Measurements from ENCODE around the gene GJC2.

The GJC2 gene

DNA sequence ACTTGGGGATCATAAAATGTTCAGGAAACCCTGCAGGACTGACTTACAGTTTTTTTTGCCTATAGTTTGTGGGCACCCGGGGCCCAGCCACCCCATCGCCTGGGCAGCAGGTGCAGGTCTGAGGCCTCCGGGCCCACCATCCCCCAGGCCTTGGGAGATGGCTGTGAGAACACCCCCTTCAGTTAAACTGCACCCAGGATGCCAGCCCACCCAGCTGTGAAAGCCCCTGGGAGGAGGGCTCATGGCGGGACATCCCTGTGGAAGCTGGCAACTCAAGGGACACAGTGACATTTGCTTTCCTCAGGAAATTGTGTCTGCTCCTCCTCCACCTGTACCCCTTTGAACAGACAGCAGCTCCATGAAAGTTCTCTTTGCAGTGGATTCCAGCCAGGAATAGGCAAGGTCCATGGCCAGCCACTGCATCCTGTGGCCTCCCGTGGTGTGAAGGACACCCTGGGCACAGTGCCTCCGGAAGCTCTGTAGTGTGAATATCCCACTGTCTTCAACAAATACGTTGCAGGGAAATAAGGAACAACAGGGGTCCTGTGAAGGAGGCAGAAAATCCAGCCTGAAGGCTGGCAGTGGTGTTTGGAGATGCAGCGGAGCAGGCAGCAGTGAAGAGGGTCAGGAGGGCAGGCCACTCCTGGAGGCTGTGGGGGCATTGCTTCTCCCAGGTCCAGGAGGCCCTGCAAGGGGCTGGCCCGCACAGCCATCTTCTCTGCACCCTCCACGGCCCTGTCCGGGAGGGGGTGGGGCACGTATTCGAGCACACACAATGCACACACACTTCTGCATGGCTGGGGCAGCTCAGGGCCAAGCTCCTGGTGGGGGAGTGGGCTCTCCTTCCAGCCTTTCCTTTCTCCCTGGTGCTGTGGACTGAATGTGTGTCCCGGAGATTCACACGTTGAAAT, 56.1 kb downstream of the GJC2 start:
- FAIRE-seq, result no peak

DNA sequence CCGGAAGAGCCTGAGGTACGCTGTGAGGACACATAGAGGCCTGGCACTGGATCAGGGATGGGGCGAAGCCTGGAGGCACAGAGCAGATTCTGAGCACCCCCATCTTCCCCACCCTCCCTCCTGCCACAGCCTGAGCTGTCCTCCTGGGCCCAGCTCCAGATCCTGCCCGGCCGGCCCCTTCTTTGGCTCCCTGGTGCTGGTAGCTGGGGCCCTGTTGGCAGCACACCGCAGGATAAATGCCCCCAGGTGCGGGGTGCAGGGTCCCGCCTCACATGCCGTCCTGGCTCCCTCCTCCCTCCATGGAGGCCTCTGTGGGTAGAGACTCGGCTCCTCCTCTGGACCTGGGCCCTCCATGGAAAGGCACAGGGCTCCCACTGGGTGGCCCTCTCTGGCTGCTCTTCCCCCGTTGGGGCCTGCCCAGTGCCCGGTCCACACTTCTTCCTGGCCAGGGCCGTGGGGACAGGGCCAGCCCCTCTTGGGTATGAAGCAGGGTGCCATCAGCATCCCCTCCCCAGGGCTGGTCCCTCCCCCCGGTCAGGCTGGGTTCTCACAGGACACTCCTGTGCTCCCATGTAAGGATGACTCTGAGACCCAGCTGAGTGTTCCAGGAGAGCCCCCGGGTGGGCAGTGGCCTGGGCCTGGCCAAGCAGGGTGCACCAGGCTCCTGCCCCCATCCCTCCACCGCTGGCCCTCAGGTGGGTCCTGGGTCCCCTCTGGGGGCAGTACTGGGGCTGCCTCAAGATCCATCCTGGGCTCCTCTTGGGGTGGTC, 57.0 kb downstream of the GJC2 start:
- FAIRE-seq, result no peak
- no peak for DNase-seq (ENCODE audit: insufficient read length, low spot score)
- TF ChIP-seq, protein P1, sequence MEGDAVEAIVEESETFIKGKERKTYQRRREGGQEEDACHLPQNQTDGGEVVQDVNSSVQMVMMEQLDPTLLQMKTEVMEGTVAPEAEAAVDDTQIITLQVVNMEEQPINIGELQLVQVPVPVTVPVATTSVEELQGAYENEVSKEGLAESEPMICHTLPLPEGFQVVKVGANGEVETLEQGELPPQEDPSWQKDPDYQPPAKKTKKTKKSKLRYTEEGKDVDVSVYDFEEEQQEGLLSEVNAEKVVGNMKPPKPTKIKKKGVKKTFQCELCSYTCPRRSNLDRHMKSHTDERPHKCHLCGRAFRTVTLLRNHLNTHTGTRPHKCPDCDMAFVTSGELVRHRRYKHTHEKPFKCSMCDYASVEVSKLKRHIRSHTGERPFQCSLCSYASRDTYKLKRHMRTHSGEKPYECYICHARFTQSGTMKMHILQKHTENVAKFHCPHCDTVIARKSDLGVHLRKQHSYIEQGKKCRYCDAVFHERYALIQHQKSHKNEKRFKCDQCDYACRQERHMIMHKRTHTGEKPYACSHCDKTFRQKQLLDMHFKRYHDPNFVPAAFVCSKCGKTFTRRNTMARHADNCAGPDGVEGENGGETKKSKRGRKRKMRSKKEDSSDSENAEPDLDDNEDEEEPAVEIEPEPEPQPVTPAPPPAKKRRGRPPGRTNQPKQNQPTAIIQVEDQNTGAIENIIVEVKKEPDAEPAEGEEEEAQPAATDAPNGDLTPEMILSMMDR (IDR thresholded peaks at IDR 0.05; ENCODE audit: insufficient read depth, missing control alignments), result no peak

More for the DNA sequence above, 56.1 kb downstream of the GJC2 start:
- TF ChIP-seq, protein P1 (IDR thresholded peaks at IDR 0.05; ENCODE audit: insufficient read depth, missing control alignments), result no peak
- DNase-seq (ENCODE audit: insufficient read length, low spot score), result no peak

DNA sequence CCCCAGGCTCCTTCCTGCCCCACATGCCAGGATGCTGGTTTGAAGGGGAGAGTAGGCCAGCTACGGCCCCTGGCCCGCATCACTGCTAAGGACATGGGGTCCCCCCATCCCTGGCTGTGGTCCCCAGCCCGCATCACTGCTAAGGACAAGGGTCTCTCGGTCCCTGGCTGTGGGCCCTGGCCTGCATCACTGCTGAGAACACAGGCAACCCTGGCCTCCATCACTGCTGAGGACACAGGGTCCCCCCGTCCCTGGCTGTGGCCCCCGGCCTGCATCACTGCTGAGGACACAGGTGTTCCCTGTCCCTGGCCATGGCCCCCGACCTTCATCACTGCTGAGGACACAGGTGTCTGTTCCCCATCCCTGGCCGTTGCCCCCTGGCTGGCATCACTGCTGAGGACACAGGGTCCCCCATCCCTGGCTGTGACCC, 57.7 kb downstream of the GJC2 start:
- TF ChIP-seq, protein P1 (IDR thresholded peaks at IDR 0.05; ENCODE audit: insufficient read depth, missing control alignments), result no peak
- DNase-seq (ENCODE audit: insufficient read length, low spot score), result no peak
- no peak for FAIRE-seq

DNA sequence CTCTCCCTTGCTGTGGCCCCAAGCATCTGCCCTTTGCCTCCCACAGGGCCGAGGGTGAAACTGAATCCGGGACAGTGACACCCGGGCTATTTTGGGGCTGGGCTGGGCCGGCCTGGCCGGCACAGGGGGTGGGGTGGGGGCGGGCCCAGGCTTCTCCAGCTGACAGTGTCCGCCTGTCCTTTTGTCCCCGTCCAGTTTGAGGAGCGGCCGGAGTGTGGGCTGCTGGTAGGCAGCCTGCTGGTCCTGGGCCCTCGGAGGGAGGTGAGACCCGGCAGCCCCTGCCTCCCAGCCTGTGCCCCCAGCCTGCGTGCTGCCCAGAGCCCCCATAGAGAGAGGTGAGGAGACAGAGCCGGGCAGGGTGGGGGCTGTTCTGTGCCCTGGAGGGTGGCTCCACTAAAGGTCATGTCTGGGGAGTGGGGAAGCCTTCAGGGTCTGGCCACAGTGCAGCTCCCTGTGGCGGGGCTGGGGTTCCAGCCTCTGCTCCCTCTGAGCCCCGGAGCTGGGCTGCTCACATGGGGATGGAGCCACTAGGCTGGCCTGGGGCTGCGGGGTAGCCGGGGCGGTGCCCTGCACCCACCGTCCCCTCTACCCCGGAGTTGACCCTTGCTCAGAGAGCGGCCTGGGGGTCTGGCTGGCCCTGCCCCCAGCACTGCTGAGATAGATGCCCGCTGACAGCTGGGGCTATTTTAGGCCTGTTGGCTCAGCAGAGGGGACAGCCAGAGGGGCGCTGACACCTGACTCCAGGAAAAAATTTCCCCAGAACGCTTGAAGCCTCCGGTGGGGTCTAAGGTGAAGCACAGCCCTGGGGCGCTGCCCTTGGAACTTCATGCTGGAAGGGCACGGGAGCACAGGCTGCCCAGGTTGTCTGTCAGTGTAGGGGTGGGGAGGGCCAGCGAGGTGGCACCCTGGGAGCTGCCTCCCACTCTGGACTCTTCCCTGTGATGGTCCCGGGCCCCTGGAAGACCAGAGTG, 58.4 kb downstream of the GJC2 start, which contains the start of gene OBSCN:
OBSCN (plus strand) TSS at position 194 of the 971 bp plus-strand sequence. CDS start 3,740 bp downstream, outside the sequence.
- no peak for FAIRE-seq
- no peak for DNase-seq (ENCODE audit: insufficient read length, low spot score)
- TF ChIP-seq, protein P1 (IDR thresholded peaks at IDR 0.05; ENCODE audit: insufficient read depth, missing control alignments), result no peak

DNA sequence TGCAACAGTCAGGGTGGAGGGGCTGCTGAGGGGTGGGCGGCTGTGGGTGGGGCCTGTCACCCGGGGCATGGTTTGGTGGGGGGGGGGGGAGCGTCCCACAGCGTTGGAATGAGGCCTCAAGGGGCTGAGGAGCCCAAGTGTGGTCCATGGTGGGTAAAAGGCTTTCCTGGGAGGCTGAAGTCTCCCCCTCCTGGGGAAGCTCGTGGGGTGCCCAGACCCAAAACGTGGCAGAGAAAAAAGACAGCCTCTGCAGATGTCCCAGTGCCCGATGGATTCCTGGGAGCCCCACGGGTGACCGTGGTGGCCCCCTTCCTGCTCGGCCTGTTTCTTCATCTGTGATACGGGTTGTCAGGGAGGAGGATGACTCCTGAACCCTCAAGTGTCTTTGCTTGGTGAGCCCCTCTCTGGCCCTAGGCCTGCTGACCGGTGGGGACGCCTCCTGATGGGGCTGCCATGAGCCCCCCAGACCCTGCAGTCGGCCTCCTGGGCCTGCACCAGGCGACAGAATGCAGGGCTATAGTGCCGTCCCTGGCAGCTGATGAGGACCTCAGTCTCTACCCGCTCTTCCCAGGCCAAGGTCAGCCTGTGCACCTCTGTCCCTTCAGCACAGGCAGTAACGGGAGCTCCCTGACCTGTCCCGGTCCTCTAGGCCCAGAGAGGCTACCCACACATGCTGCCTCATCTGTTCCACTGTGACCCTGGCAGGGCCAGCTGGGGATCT, 59.3 kb downstream of the GJC2 start:
- FAIRE-seq (no peak), DNase-seq (ENCODE audit: insufficient read length, low spot score) (no peak)
- TF ChIP-seq, protein P1 (IDR thresholded peaks at IDR 0.05; ENCODE audit: insufficient read depth, missing control alignments), result no peak

All from D721Med (cell line).